ENCODE results near the gene RAP1GAP. TPM values are rescaled to one million over a fixed set of nuclear protein-coding genes. Genes with fewer than 3 reads are reported as not detected.

The RAP1GAP gene
- total RNA-seq, 4 donors from 2014 or later = 0.46 to 0.75 TPM; not detected in 2

GRCh38 chr1:21659924-21660326 is 9.2 kb downstream of the RAP1GAP start:
- ATAC-seq (no peak), DNase-seq (no peak)
- Histone ChIP-seq H3K9me3 (no peaks in the 10 kb centered on the region), H3K4me3 (no peak overlapping the region), H3K27ac (no peak overlapping the region), H3K27me3 (peaks cover 7 to 21% (median 17%) of the 10 kb centered on the region in 3 donors), H3K4me1 (no peaks in the 10 kb centered on the region), H3K36me3 (no peaks in the 10 kb centered on the region)
- TF ChIP-seq POLR2A (IDR thresholded peaks at IDR 0.05) (no peak), CTCF (IDR thresholded peaks at IDR 0.05 in 4 of 5, conservative IDR thresholded peaks at IDR 0.05 in 1 of 5) (no peak)
- in situ Hi-C loops (cut with MboI; ENCODE audit: low sequenced_read_pairs in 4 of 4) = loop anchor here in 1 of 4 donors (25.0 kb wide), 1 partner anchor 423 kb away; no protein-coding TSS in a partner anchor
- intact Hi-C loops (cut with DNase I; ENCODE audit: low total_unique reads) = loop anchor here (2.0 kb wide), 1 partner anchor 151 kb away; the partner anchor contains the start of gene ALPL

DNA sequence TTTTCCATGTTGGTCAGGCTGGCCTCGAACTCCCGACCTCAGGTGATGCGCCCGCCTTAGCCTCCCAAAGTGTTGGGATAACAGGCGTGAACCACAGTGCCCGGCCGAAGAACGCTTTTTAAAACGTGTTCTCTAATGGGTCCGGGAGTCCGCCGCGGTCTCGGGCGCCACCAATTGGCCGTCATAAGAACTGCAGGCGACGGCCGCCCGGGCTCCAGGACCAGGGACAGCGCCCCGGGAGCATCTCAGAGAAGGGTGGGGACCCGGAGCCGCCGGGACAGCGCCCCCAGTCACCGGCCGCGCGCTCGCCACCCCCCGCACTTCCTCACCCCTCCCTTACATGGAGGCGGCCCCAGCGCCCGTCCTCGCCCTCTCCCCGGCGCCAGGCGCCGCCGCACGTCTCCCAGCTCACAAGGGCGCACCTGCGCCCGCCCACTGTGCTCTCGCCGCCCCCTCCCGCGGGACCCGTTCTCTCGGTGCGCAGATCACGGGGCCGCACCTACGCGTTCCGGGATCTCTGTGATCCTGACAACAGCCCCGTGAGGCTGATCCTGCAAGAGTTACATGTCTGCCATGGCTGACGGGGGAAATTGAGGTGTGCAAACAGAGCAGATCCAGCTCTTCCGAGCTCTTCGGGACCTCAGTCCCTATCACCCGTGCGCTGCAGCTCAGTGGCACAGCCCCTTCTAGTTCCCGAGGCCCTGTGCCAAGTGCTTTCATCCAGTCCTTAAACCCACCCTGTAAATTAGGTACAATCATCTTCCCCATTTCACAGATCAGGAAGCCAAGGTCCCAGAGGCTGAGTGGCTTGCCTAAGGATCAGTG is 9.8 kb downstream of the RAP1GAP start:
- intact Hi-C loops (cut with DNase I; ENCODE audit: low total_unique reads) = loop anchor here (2.0 kb wide), 1 partner anchor 151 kb away; the partner anchor contains the start of gene ALPL
- in situ Hi-C loops (cut with MboI; ENCODE audit: low sequenced_read_pairs in 4 of 4) = loop anchor here in 1 of 4 donors (25.0 kb wide), 1 partner anchor 422 kb away; no protein-coding TSS in a partner anchor
- DNase-seq (peak; percentile 20 to 27), ATAC-seq (peak in 1 of 2 donors; percentile 53)
- Histone ChIP-seq H3K27me3 (peaks cover 5 to 16% (median 13%) of the 10 kb centered on the region in 3 donors), H3K4me1 (no peaks in the 10 kb centered on the region), H3K27ac (no peak overlapping the region), H3K36me3 (no peaks in the 10 kb centered on the region), H3K9me3 (no peaks in the 10 kb centered on the region), H3K4me3 (no peak overlapping the region)
- TF ChIP-seq POLR2A (IDR thresholded peaks at IDR 0.05) = no peak
- TF ChIP-seq CTCF (IDR thresholded peaks at IDR 0.05 in 4 of 5, conservative IDR thresholded peaks at IDR 0.05 in 1 of 5) = peak; percentile 71 to 86 (median 85)

GRCh38 chr1:21657456-21658190 is 11.5 kb downstream of the RAP1GAP start:
- Histone ChIP-seq H3K27ac (no peak overlapping the region), H3K4me3 (no peak overlapping the region), H3K36me3 (no peaks in the 10 kb centered on the region), H3K9me3 (no peaks in the 10 kb centered on the region), H3K27me3 (peaks cover 0 to 10% (median 8%) of the 10 kb centered on the region in 3 donors), H3K4me1 (no peaks in the 10 kb centered on the region)
- ATAC-seq (no peak), DNase-seq (no peak)
- TF ChIP-seq CTCF (IDR thresholded peaks at IDR 0.05 in 4 of 5, conservative IDR thresholded peaks at IDR 0.05 in 1 of 5) (no peak), POLR2A (IDR thresholded peaks at IDR 0.05) (no peak)
- in situ Hi-C loops (cut with MboI; ENCODE audit: low sequenced_read_pairs in 4 of 4) = loop anchor here in 1 of 4 donors (25.0 kb wide), 1 partner anchor 420 kb away; no protein-coding TSS in a partner anchor
- intact Hi-C loops (cut with DNase I; ENCODE audit: low total_unique reads) = loop anchor here (2.0 kb wide), 1 partner anchor 149 kb away; the partner anchor contains the start of gene ALPL

DNA sequence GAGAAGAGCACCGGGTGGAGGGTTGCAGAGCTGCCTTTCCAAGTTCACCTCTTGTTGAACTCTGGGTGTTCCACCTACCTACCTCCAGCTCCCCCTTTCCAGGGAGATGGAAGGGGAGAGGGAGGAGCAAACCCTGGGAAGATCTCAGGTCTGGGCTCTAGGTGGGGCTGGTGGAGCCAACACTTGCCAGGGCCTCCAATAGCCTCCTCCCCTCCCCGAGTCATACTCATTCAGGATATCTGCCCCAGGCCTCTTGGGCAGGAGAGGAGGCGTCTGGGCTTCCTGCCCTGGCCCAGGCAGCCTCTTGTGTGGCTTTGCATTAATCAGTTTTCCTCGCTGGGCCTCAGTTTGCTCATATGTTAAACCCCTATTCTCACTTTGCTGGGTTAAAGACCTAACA is 13.4 kb downstream of the RAP1GAP start:
- Histone ChIP-seq H3K27ac (no peak overlapping the region), H3K4me3 (no peak overlapping the region), H3K36me3 (no peaks in the 10 kb centered on the region), H3K9me3 (no peaks in the 10 kb centered on the region), H3K4me1 (no peaks in the 10 kb centered on the region), H3K27me3 (peaks cover 12 to 18% (median 14%) of the 10 kb centered on the region in 3 donors)
- in situ Hi-C loops (cut with MboI; ENCODE audit: low sequenced_read_pairs in 4 of 4) = loop anchor here in 1 of 4 donors (25.0 kb wide), 1 partner anchor 418 kb away; no protein-coding TSS in a partner anchor
- no peak for ATAC-seq
- no peak for DNase-seq
- TF ChIP-seq POLR2A (IDR thresholded peaks at IDR 0.05) (no peak), CTCF (IDR thresholded peaks at IDR 0.05 in 4 of 5, conservative IDR thresholded peaks at IDR 0.05 in 1 of 5) (no peak)
- intact Hi-C loops (cut with DNase I; ENCODE audit: low total_unique reads) = no loop called here

Measured in gastrocnemius medialis (tissue), 4 donors.